NOMO-1 treated with dmso at 0.1 percent for 144 hours (cell line): ENCODE data around the gene BEND6.
A peak's percentile ranks its signal among the peaks of the same experiment; 100 is the strongest.
"Not testable (repeated sequence)": the region's sequence is repeated elsewhere in the genome, so short reads cannot be mapped to it uniquely, and the experiment has no call there.

Experiments used
- DNase-seq: peaks from one replicate; lab custom pipeline; 2025; ENCODE audit not compliant: unreplicated experiment; lab: John Stamatoyannopoulos, UW

The BEND6 gene

GRCh38 chr6:57026001-57026400, 71.1 kb downstream of the BEND6 start:
- DNase-seq, result no peak

DNA sequence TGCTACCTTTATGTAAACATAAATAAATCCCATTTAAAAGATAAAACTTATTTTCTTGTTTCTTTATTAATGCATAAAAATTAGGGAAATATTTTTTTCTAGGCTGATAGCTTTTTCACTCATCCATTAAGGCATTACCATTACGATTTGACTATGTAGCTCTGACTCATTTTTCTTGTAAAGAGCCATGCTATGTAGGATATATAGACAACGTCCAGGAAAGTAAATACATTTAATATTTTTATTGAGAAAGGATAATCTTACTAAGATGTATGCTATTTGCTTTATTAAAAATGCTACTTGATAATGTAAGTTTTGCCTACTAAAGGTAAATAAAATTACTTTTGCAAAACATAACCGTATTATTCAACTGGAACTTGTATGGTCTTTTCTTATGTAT, 72.4 kb downstream of the BEND6 start:
- no peak for DNase-seq

DNA sequence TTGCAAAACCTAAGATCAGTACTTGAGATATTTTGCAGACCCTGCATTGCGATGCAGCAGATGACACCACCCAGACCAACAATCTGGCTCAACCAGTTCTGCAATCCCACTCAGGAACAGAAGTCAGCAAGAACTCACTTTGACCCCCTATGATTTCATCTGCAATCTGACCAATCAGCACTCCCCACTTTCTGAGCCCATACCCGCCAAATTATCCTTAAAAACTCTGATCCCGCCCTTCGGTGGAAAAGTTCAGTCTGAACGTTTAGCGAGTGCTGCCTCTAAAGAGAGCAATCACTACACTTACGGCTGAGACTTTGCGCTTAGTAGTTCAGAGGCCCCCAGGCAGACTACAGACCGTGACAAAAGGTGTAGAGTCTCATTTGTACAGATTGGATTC, 74.3 kb downstream of the BEND6 start:
- no peak for DNase-seq

DNA sequence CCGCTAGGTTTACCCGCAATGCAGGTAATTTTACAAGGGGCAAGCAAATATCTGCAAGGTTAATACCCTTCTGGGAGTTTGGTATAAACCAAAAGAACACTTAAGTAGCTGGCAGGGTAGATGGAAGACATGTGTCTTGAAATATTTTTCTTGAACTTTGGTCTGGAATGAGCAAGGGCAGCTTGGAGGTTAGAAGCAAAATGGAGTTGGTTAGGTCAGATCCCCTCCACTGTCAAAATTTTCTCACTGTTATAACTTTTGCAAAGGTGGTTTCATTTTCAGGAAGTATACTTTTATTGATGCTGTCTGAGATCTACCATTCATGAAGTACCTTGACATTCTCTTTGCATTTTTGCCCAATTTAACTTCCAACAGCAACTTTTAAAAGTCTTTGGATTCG, 78.3 kb downstream of the BEND6 start:
- DNase-seq, result no peak

- DNase-seq, result no peak
Measured at GRCh38 chr6:57035549-57035948, 80.6 kb downstream of the BEND6 start.

DNA sequence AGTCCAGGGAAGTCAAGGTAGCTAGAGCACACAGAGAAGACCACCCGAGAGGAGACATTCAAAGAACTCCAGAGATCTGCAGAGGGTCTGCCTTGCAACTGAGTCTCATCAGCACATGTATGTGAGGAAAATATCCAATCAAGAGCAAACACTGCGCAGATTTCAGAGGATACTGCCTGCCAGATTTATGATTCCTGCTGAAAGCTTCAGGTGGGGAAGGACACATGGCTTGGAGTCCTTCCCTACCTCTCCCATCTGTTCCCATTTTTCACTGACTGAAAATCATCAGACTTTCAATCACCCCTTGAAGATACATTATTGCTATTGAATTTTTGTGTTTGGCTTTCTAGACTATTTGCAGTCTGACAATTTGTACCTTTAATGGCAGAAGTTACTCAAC, 84.0 kb downstream of the BEND6 start:
- DNase-seq, result no peak

DNA sequence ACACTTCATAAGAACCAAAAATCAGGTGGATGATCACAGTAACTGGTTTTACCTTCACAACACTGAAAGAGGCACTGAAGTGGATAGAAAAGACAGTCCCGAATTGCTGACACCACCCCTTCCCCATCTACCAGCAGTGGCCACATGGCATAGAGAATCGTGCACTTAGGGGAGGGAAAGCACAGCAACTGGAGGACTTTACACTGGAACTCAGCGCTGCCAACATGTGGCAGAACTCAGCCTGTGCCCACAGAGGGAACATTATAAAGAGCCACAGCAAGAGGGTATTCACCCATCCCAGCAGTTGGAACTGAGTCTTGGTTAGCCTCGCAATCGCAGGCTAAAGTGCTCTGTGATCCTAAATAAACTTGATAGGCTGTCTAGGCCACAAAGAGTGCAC, 85.1 kb downstream of the BEND6 start:
- DNase-seq, result no peak

DNA sequence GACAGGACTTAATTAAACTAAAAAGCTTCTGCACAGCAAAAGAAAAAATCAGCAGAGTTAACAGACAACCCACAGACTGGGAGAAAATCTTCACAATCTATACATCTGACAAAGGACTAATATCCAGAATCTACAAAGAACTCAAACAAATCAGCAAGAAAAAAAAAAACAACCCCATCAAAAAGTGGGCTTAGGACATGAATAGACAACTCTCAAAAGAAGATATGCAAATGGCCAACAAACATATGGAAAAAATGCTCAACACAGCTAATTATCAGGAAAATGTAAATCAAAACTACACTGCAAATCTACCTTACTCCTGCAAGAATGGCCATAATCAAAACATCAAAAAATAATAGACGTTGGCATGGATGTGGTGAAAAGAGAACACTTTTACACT, 89.2 kb downstream of the BEND6 start:
- not testable (repeated sequence) for DNase-seq

GRCh38 chr6:57044568-57044967, 89.7 kb downstream of the BEND6 start:
- DNase-seq, result no peak

- peak; percentile 83 for DNase-seq
Measured at GRCh38 chr6:57046332-57047256, 91.7 kb downstream of the BEND6 start, which contains the start of gene KIAA1586. Gene KIAA1586, plus strand, starts transcription at chr6:57046693. Its CDS starts 63 bp downstream, at chr6:57046756.

- DNase-seq, result not testable (repeated sequence)
Measured at GRCh38 chr6:57047257-57047585, 92.3 kb downstream of the BEND6 start.

- not testable (repeated sequence) for DNase-seq
Measured at GRCh38 chr6:57047859-57048258, 93.0 kb downstream of the BEND6 start.

DNA sequence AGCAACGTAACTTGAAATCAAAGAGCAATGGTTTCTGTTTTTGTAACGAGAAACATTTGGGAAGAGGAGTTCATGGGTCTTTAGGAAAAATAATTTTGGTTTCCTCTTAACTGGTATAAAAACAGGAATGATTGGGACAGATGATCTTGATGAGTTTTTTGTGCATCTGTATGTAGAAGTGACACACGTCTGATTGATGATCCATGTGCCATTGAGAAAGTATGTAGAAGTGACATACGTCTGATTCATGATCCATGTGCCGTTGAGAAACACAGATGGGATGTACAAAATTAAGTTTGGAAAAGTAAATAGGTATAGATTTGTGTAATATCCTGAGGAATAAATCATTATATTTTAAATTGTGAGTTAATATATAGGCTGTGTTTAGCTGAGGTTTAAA, 93.7 kb downstream of the BEND6 start:
- no peak for DNase-seq

DNA sequence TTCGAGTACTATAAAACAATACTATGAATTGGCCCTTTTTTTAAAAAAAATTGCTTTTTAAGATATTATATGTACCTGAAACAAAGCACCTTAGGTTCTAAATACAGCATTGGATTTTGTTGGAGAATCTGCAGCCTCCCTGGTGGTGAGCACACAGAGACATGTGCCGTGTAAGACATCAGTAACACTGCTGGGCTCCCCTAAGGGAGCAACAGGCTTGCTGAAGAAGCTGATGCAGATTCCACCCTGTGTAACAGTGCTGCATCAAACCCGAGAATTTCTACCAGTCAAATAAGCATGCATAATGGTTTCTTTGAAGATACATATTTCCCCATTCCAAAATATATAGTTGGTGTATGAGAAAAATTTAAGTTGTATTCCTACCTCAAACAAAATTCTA, 108.9 kb downstream of the BEND6 start:
- DNase-seq, result no peak

- no peak for DNase-seq
Measured at GRCh38 chr6:57064809-57065208, 109.9 kb downstream of the BEND6 start.

- no peak for DNase-seq
Measured at GRCh38 chr6:57068061-57068460, 113.2 kb downstream of the BEND6 start.

- no peak for DNase-seq
Measured at GRCh38 chr6:57069228-57069627, 114.3 kb downstream of the BEND6 start.

DNA sequence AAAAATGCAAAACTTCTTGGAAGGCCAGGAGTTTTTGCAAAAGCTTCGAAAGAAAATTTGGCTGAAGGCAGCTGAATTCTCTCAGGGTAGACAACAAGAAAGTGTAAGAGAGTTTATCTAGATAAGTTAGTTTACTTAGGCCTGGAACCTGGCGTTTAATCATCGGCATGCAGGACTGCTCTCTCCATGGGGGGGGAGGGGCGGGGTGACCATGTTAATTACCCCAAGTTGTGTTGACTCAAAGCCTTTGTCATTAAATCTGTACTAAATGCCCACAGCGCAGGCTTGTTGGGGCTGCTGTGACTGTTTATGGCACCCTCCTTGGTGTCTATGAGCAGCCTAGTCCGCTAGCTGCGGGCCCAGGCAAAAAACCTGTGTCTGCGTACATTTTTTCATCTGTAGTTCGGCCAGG, 115.0 kb downstream of the BEND6 start:
- no peak for DNase-seq

GRCh38 chr6:57072108-57072507, 117.2 kb downstream of the BEND6 start:
- DNase-seq, result no peak

DNA sequence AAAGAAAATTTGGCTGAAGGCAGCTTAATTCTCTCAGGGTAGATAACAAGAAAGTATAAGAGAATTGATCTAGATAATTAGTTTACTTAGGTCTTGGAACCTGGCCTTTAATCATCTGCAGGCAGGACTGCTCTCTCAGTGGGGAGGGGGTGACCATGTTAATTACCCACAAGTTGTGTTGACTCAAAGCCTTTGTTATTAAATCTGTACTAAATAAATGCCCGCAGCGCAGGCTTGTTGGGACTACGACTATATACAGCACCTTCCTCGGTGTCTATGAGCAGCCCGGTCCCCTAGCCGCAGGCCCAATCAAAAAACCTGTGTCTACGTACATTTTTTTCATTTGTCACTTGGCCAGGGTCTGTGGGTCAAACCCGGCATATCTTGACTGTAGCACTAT, 119.5 kb downstream of the BEND6 start:
- no peak for DNase-seq

DNA sequence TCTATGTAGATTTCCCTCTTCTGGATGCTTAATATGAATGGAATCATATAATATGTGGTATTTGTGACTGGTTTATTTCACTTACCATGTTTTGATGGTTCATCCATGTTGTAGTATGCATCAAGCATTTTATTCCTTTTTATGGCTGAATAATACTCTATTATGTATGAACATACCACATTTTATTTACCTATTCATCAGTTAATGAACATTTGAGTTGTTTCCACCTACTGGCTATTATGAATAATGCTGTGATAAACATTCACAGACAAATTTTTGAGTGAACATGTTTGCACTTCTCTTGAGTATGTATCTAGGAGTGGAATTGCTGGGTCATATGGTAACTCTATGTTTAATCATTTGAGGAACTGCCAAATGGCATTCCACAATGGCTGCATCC, 120.2 kb downstream of the BEND6 start:
- no peak for DNase-seq
